ENCODE data around the gene DGUOK. TPM values are rescaled to one million over a fixed set of nuclear protein-coding genes. Genes with fewer than 3 reads are reported as not detected.

DGUOK gene
- total and polyA plus RNA-seq, 4 donors, result 19.6 to 49.7 (median 28.3) TPM

DNA sequence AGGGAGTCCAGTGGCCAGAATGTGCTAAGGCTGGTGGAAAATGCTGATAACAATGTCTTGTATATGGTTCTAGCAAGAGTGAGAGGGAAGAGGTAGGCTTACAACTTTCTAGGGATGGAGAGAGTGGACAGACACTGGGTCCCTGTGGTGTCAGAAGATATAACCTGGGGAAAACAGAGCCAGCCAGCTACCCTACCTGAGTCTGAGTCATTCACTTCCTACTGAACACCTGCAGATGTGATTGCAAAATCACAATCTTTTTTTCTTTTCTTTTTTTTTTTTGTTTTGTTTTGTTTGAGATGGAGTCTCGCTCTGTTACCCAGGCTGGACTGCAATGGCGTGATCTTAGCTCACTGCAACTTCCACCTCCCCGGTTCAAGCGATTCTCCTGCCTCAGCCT is 65.4 kb downstream of the DGUOK start:
- peaks cover 0 to 2% (median 1%) of the 10 kb centered on the region in 4 donors for H3K36me3 ChIP-seq (ENCODE audit: control insufficient read depth in 4 of 4, insufficient read depth in 3 of 4, low read depth in 1 of 4, low read length in 3 of 4)
- H3K27ac ChIP-seq (ENCODE audit: low read depth in 1 of 2, low read length in 2 of 2), result no peak overlapping the region
- no peak for DNase-seq (ENCODE audit: low spot score)
- H3K9me3 ChIP-seq (ENCODE audit: control insufficient read depth in 4 of 4, low read length in 3 of 4), result no peaks in the 10 kb centered on the region
- no peak overlapping the region for H3K9ac ChIP-seq (ENCODE audit: low read depth in 1 of 2, low read length in 2 of 2)
- H3K27me3 ChIP-seq (ENCODE audit: control insufficient read depth in 4 of 4, insufficient read depth in 4 of 4, low read length in 3 of 4), result no peaks in the 10 kb centered on the region
- peaks cover 0 to 18% (median 10%) of the 10 kb centered on the region in 4 donors for H3K4me1 ChIP-seq (ENCODE audit: control insufficient read depth in 4 of 4, insufficient read depth in 4 of 4, low read length in 3 of 4)
- TF ChIP-seq YY1 (IDR thresholded peaks at IDR 0.05) (no peak), NR2F2 (IDR thresholded peaks at IDR 0.05) (no peak), FOXA2 (IDR thresholded peaks at IDR 0.05) (no peak), GABPA (IDR thresholded peaks at IDR 0.05 in 1 of 2, conservative IDR thresholded peaks at IDR 0.05 in 1 of 2) (no peak), TAF1 (conservative IDR thresholded peaks at IDR 0.05) (no peak), SP1 (IDR thresholded peaks at IDR 0.05) (no peak), FOXA1 (IDR thresholded peaks at IDR 0.05) (no peak), HNF4G (IDR thresholded peaks at IDR 0.05) (no peak), JUND (IDR thresholded peaks at IDR 0.05) (no peak), HNF4A (conservative IDR thresholded peaks at IDR 0.05) (no peak), RAD21 (IDR thresholded peaks at IDR 0.05) (no peak), RXRA (IDR thresholded peaks at IDR 0.05) (no peak), EGR1 (IDR thresholded peaks at IDR 0.05; ENCODE audit: low read depth in 2 of 2) (no peak)
- TF ChIP-seq, protein P1, sequence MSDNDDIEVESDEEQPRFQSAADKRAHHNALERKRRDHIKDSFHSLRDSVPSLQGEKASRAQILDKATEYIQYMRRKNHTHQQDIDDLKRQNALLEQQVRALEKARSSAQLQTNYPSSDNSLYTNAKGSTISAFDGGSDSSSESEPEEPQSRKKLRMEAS (IDR thresholded peaks at IDR 0.05), result no peak
- TF ChIP-seq, protein P2, sequence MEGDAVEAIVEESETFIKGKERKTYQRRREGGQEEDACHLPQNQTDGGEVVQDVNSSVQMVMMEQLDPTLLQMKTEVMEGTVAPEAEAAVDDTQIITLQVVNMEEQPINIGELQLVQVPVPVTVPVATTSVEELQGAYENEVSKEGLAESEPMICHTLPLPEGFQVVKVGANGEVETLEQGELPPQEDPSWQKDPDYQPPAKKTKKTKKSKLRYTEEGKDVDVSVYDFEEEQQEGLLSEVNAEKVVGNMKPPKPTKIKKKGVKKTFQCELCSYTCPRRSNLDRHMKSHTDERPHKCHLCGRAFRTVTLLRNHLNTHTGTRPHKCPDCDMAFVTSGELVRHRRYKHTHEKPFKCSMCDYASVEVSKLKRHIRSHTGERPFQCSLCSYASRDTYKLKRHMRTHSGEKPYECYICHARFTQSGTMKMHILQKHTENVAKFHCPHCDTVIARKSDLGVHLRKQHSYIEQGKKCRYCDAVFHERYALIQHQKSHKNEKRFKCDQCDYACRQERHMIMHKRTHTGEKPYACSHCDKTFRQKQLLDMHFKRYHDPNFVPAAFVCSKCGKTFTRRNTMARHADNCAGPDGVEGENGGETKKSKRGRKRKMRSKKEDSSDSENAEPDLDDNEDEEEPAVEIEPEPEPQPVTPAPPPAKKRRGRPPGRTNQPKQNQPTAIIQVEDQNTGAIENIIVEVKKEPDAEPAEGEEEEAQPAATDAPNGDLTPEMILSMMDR (IDR thresholded peaks at IDR 0.05; ENCODE audit: low read depth, low read length, missing input control), result no peak
- TF ChIP-seq, protein P3, sequence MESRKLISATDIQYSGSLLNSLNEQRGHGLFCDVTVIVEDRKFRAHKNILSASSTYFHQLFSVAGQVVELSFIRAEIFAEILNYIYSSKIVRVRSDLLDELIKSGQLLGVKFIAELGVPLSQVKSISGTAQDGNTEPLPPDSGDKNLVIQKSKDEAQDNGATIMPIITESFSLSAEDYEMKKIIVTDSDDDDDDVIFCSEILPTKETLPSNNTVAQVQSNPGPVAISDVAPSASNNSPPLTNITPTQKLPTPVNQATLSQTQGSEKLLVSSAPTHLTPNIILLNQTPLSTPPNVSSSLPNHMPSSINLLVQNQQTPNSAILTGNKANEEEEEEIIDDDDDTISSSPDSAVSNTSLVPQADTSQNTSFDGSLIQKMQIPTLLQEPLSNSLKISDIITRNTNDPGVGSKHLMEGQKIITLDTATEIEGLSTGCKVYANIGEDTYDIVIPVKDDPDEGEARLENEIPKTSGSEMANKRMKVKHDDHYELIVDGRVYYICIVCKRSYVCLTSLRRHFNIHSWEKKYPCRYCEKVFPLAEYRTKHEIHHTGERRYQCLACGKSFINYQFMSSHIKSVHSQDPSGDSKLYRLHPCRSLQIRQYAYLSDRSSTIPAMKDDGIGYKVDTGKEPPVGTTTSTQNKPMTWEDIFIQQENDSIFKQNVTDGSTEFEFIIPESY (IDR thresholded peaks at IDR 0.05), result no peak
- TF ChIP-seq, protein P4, sequence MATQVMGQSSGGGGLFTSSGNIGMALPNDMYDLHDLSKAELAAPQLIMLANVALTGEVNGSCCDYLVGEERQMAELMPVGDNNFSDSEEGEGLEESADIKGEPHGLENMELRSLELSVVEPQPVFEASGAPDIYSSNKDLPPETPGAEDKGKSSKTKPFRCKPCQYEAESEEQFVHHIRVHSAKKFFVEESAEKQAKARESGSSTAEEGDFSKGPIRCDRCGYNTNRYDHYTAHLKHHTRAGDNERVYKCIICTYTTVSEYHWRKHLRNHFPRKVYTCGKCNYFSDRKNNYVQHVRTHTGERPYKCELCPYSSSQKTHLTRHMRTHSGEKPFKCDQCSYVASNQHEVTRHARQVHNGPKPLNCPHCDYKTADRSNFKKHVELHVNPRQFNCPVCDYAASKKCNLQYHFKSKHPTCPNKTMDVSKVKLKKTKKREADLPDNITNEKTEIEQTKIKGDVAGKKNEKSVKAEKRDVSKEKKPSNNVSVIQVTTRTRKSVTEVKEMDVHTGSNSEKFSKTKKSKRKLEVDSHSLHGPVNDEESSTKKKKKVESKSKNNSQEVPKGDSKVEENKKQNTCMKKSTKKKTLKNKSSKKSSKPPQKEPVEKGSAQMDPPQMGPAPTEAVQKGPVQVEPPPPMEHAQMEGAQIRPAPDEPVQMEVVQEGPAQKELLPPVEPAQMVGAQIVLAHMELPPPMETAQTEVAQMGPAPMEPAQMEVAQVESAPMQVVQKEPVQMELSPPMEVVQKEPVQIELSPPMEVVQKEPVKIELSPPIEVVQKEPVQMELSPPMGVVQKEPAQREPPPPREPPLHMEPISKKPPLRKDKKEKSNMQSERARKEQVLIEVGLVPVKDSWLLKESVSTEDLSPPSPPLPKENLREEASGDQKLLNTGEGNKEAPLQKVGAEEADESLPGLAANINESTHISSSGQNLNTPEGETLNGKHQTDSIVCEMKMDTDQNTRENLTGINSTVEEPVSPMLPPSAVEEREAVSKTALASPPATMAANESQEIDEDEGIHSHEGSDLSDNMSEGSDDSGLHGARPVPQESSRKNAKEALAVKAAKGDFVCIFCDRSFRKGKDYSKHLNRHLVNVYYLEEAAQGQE (IDR thresholded peaks at IDR 0.05), result no peak
- TF ChIP-seq, protein P5, sequence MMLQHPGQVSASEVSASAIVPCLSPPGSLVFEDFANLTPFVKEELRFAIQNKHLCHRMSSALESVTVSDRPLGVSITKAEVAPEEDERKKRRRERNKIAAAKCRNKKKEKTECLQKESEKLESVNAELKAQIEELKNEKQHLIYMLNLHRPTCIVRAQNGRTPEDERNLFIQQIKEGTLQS (IDR thresholded peaks at IDR 0.05), result no peak
- 96% methylated on average over 4 of the region's 4 CpGs for WGBS
- no peak overlapping the region for H3K4me3 ChIP-seq (ENCODE audit: low read depth in 1 of 3, low read length in 3 of 3)

All from liver (tissue), 9 donors.